Measurements from ENCODE around the gene CPNE5.
A peak's percentile ranks its signal among the peaks of the same experiment; 100 is the strongest.

The CPNE5 gene

GRCh38 chr6:36838896-36839748, at the start of gene CPNE5:
TSS of gene CPNE5 (minus strand) at chr6:36839444. CDS start at chr6:36839377, 67 bp downstream.
- DNase-seq (ENCODE audit: low spot score in 2 of 2) = peak in 1 of 2 experiments; percentile 55
- Histone ChIP-seq H3K4me1 (peaks cover 4% of the 10 kb centered on the region), H3K9me3 (no peaks in the 10 kb centered on the region), H3K27me3 (ENCODE audit: low read depth) (peaks cover 5% of the 10 kb centered on the region; the same call in 1 of the 2 replicates), H3K36me3 (replicated peaks) (no peaks in the 10 kb centered on the region), H3K4me3 (peak within 1 kb of the TSS; percentile 36)
- in situ Hi-C loops (cut with MboI; ENCODE audit: low sequenced_read_pairs) = no loop called here

GRCh38 chr6:36888115-36888643, 48.9 kb upstream of the CPNE5 start:
- in situ Hi-C loops (cut with MboI; ENCODE audit: low sequenced_read_pairs) = loop anchor here (25.0 kb wide), 1 partner anchor 324 kb away; no protein-coding TSS in a partner anchor
- no peak for DNase-seq (ENCODE audit: low spot score in 2 of 2)

DNA sequence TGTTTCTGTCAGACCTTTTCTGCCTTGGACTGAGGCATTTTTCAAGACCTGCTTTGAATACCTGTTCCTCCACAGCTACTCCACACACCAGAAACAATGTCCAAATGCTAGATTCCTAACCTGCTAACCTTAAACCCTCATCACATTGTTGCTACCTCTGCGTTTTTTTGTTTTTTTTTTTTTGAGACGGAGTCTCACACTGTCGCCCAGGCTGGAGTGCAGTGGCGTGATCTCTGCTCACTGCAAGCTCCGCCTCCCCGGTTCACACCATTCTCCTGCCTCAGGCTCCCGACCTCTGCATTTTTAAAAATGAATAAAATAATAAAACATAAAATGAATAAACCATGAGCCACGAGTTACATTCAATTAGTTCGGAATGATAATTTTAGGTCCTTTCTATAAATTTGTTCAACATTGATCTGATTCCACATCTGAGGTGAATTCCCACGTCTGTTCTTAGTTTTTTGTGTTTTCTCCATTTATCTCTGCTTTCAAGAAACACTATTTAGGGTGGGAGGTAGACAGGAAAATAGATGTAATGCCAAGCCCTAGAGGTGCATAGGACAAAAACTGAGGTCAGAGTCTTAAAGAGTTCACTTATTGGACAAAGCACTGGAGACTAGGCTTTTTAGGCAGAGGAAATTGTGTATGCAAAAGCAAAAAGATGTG, 47.8 kb upstream of the CPNE5 start:
- no peak for DNase-seq (ENCODE audit: low spot score in 2 of 2)
- Histone ChIP-seq H3K36me3 (replicated peaks) (no peaks in the 10 kb centered on the region), H3K4me3 (peak overlapping the region; percentile 81), H3K9me3 (no peaks in the 10 kb centered on the region), H3K27me3 (ENCODE audit: low read depth) (no peaks in the 10 kb centered on the region), H3K4me1 (peaks cover 13% of the 10 kb centered on the region)
- in situ Hi-C loops (cut with MboI; ENCODE audit: low sequenced_read_pairs) = loop anchor here (25.0 kb wide), 1 partner anchor 325 kb away; no protein-coding TSS in a partner anchor

More at GRCh38 chr6:36888115-36888643, 48.9 kb upstream of the CPNE5 start:
- Histone ChIP-seq H3K4me3 (no peak overlapping the region), H3K4me1 (peaks cover 13% of the 10 kb centered on the region), H3K9me3 (no peaks in the 10 kb centered on the region), H3K36me3 (replicated peaks) (no peaks in the 10 kb centered on the region), H3K27me3 (ENCODE audit: low read depth) (no peaks in the 10 kb centered on the region)

GRCh38 chr6:36885461-36886401, 46.5 kb upstream of the CPNE5 start, which contains the start of gene C6orf89:
TSS of gene C6orf89 (plus strand) at chr6:36885952. CDS start at chr6:36899445, 13,493 bp downstream.
- Histone ChIP-seq H3K27me3 (ENCODE audit: low read depth) (no peaks in the 10 kb centered on the region), H3K4me3 (peak within 1 kb of the TSS; percentile 81), H3K4me1 (peaks cover 13% of the 10 kb centered on the region), H3K9me3 (no peaks in the 10 kb centered on the region), H3K36me3 (replicated peaks) (no peaks in the 10 kb centered on the region)
- in situ Hi-C loops (cut with MboI; ENCODE audit: low sequenced_read_pairs) = loop anchor here (25.0 kb wide), 1 partner anchor 327 kb away; no protein-coding TSS in a partner anchor
- peak; percentile 95 to 99 for DNase-seq (ENCODE audit: low spot score in 2 of 2)

DNA sequence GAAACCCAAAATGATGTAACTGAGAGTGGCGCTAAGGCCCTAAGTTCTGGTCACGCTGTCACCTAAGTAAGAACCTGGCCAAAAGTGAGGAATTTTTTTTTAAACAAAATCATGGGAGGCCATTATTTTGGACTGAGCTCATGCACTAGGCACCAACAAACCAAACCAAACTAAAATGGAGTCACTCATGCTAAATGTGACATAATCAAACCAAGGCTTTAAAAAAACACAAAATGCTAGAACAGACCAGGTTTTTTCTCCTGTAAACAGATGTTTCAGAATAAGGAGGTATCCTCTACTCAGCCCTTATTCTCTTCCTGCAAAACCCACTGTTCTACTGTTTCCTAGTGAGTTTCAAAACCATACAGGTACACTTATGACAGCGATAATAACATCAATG, 45.4 kb upstream of the CPNE5 start:
- no peaks in the 10 kb centered on the region for H3K9me3 ChIP-seq
- no peak overlapping the region for H3K4me3 ChIP-seq
- in situ Hi-C loops (cut with MboI; ENCODE audit: low sequenced_read_pairs) = loop anchor here (25.0 kb wide), 1 partner anchor 328 kb away; no protein-coding TSS in a partner anchor
- H3K36me3 ChIP-seq (replicated peaks) = no peaks in the 10 kb centered on the region
- no peaks in the 10 kb centered on the region for H3K27me3 ChIP-seq (ENCODE audit: low read depth)
- no peak for DNase-seq (ENCODE audit: low spot score in 2 of 2)
- peaks cover 13% of the 10 kb centered on the region for H3K4me1 ChIP-seq

DNA sequence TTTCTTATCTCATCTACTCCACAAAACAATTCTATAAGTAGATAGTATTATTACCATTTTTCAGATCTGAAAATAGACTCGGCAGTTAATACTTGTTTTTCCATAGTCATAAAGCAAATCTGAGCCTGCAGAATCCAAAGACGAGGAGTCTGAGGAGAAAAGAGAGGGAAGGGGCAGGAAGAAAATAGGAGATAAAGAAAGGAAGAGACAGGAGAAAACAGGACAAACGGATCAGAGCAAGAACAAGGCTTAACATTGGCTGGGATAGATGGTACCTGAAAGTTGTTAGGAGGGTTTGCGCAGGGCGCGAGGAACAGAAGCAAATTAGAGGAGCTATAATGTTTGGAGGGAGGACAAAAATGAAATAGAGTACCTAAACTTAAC, 36.0 kb upstream of the CPNE5 start:
- Histone ChIP-seq H3K4me3 (peak overlapping the region; percentile 94), H3K36me3 (replicated peaks) (peaks cover 17% of the 10 kb centered on the region), H3K9me3 (no peaks in the 10 kb centered on the region; the same call in 1 of the 2 replicates), H3K4me1 (peaks cover 5% of the 10 kb centered on the region), H3K27me3 (ENCODE audit: low read depth) (no peaks in the 10 kb centered on the region)
- no peak for DNase-seq (ENCODE audit: low spot score in 2 of 2)
- in situ Hi-C loops (cut with MboI; ENCODE audit: low sequenced_read_pairs) = loop anchor here (25.0 kb wide), 1 partner anchor 337 kb away; no protein-coding TSS in a partner anchor

DNA sequence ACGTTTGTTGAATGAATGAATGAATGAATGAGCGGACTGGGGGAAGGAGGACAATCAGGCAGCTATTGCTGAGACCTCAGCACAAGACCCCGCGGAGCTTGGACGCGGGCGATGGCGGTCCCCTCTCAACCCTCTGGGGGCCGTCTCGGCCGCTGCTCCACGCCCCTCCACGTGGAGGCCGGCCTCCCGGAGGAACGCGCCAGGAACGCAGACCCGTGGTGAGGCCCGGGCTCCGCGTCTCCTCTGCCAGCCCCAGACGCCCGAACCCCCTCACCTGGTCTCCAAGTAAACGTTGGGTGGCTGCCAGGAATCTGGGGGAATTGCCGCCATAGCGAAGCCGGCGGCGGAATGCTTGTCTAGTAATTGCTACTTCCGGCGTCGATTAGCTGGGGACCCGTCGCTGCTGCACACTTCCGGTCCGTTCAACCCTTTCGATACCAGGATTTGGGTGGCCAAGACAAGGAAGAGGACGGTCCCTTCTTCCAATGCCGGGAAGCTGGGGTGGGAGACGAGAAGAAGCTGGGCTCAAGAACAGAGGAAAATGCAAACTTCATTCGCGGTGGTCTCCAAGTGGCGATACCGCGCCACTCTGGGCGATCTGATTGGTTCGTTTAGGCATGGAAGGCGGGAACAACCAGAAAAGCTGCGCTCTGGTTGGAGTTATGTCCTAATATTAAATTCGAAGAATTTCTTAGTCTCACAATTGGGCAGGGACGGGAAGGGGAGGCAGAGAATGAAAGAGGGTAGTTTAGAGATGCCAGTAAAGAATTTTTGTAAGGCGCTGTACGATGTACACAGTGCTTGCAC, 35.4 kb upstream of the CPNE5 start, which contains the start of gene PPIL1:
Gene PPIL1 (minus strand): TSS at position 361 of the 807 bp plus-strand sequence. CDS start 31 bp downstream, at position 330.
- no peaks in the 10 kb centered on the region; the same call in 1 of the 2 replicates for H3K9me3 ChIP-seq
- H3K36me3 ChIP-seq (replicated peaks) = peaks cover 21% of the 10 kb centered on the region
- no peaks in the 10 kb centered on the region for H3K27me3 ChIP-seq (ENCODE audit: low read depth)
- in situ Hi-C loops (cut with MboI; ENCODE audit: low sequenced_read_pairs) = loop anchor here (25.0 kb wide), 1 partner anchor 338 kb away; no protein-coding TSS in a partner anchor
- peak within 1 kb of the TSS; percentile 94 for H3K4me3 ChIP-seq
- H3K4me1 ChIP-seq = peaks cover 5% of the 10 kb centered on the region
- peak; percentile 93 to 94 for DNase-seq (ENCODE audit: low spot score in 2 of 2)

GRCh38 chr6:36873612-36874442, 34.6 kb upstream of the CPNE5 start:
- H3K4me1 ChIP-seq = peaks cover 5% of the 10 kb centered on the region
- H3K36me3 ChIP-seq (replicated peaks) = peaks cover 29% of the 10 kb centered on the region
- DNase-seq (ENCODE audit: low spot score in 2 of 2) = no peak
- in situ Hi-C loops (cut with MboI; ENCODE audit: low sequenced_read_pairs) = no loop called here
- H3K9me3 ChIP-seq = no peaks in the 10 kb centered on the region; the same call in 1 of the 2 replicates
- peak overlapping the region; percentile 94 for H3K4me3 ChIP-seq
- H3K27me3 ChIP-seq (ENCODE audit: low read depth) = no peaks in the 10 kb centered on the region

GRCh38 chr6:36873115-36873514, 33.9 kb upstream of the CPNE5 start:
- H3K27me3 ChIP-seq (ENCODE audit: low read depth) = no peaks in the 10 kb centered on the region
- DNase-seq (ENCODE audit: low spot score in 2 of 2) = no peak
- H3K4me3 ChIP-seq = peak overlapping the region; percentile 94; the same call in 1 of the 2 replicates
- H3K4me1 ChIP-seq = peaks cover 5% of the 10 kb centered on the region
- in situ Hi-C loops (cut with MboI; ENCODE audit: low sequenced_read_pairs) = no loop called here
- H3K36me3 ChIP-seq (replicated peaks) = peaks cover 36% of the 10 kb centered on the region
- no peaks in the 10 kb centered on the region for H3K9me3 ChIP-seq

DNA sequence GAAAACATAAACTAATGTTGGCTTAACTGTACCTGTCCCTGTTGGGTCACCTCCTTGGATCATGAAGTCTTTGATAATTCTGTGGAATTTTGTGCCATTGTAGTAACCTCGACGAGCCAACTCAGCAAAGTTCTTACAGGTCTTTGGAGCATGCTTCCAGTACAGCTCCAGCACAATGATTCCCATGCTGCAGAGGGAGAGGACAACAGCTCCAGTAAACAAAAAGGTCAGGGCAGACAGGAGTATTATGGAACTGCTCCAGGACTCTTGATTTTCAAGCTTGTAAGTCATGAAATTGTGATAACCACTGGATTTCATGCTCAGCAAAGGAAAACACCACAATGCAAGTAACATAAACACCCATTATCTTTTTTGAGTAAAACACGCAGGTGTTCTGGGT, 32.4 kb upstream of the CPNE5 start:
- Histone ChIP-seq H3K9me3 (no peaks in the 10 kb centered on the region), H3K4me3 (no peak overlapping the region), H3K36me3 (replicated peaks) (peaks cover 50% of the 10 kb centered on the region), H3K4me1 (peaks cover 5% of the 10 kb centered on the region), H3K27me3 (ENCODE audit: low read depth) (no peaks in the 10 kb centered on the region)
- in situ Hi-C loops (cut with MboI; ENCODE audit: low sequenced_read_pairs) = no loop called here
- no peak for DNase-seq (ENCODE audit: low spot score in 2 of 2)

DNA sequence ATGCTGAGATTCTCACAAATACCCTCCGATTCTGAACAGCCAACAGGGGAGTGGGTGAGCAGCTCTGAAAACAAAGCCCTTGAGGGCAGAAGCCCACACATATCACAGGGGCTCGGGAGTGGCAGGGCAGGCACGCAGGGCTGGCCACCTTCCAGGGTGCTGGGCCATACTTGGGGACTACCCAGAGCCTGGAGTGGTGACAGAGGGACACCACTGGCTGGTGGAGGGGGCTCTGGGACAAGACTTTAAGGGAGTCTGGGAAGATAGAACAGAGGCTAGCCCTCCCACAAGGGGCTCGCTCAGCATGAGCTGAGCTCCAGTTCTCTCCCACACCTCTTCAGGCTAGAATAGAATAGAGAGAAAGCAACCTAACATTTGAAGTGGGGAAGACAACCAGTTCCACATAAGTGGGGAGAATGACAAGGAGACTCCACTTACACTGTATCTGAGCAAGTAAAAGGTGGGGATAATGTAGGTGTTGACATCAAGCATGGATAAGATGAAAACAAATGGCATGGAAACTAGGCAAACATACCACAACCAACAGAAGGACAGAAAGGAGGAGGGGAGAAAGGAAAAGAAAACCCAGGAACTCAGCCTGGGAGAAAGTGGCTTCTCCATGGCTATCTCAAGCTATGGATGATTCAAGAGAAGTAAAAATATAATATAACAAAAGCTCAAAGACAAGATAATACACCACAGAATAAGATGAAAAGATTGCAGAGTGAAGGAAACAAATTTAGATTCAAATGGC, 28.4 kb upstream of the CPNE5 start:
- Histone ChIP-seq H3K4me3 (no peak overlapping the region), H3K9me3 (no peaks in the 10 kb centered on the region), H3K27me3 (ENCODE audit: low read depth) (no peaks in the 10 kb centered on the region), H3K4me1 (no peaks in the 10 kb centered on the region), H3K36me3 (replicated peaks) (peaks cover 80% of the 10 kb centered on the region)
- in situ Hi-C loops (cut with MboI; ENCODE audit: low sequenced_read_pairs) = no loop called here
- no peak for DNase-seq (ENCODE audit: low spot score in 2 of 2)
